Activated naive CD8-positive, alpha-beta T cell treated with anti-CD3 and anti-CD28 coated beads, Interleukin-2, amount 50 U/mL, for 24 hours (primary cell): Measurements from ENCODE around the gene NCR3LG1.

ENCODE experiments used
- ATAC-seq: fragments of 150-1000 bp; cut with Tn5 transposase; one replicate; pipeline ENCODE4 v1.10.0; 2021
- DNase-seq: peaks from one replicate; pipeline ENCODE4 v3.0.0; 2021
- H3K27ac Mint-ChIP-seq: one replicate; pipeline ENCODE4 v1.8.0; 2021; ENCODE audit warnings: mild to moderate bottlenecking, mixed read lengths
- H3K27me3 Mint-ChIP-seq: one replicate; pipeline ENCODE4 v1.8.0; 2021; ENCODE audit warnings: mixed read lengths
- H3K36me3 Mint-ChIP-seq: one replicate; pipeline ENCODE4 v1.8.0; 2021; ENCODE audit warnings: low read depth, mixed read lengths
- H3K4me1 Mint-ChIP-seq: one replicate; pipeline ENCODE4 v1.8.0; 2021; ENCODE audit warnings: mixed read lengths
- H3K4me3 Mint-ChIP-seq: one replicate; pipeline ENCODE4 v1.8.0; 2021; ENCODE audit warnings: mild to moderate bottlenecking, moderate library complexity, mixed read lengths
- H3K9me3 Mint-ChIP-seq: one replicate; pipeline ENCODE4 v1.8.0; 2021; ENCODE audit warnings: mixed read lengths

NCR3LG1 gene

GRCh38 chr11:17383461-17383860, 31.9 kb downstream of the NCR3LG1 start:
- H3K4me1 Mint-ChIP-seq, result peaks cover 2% of the 10 kb centered on the region
- no peak overlapping the region for H3K27ac Mint-ChIP-seq
- peaks cover under 1% of the 10 kb centered on the region for H3K36me3 Mint-ChIP-seq
- H3K9me3 Mint-ChIP-seq, result no peaks in the 10 kb centered on the region
- ATAC-seq (no peak), DNase-seq (no peak)
- no peak overlapping the region for H3K4me3 Mint-ChIP-seq
- H3K27me3 Mint-ChIP-seq, result peaks cover 6% of the 10 kb centered on the region

DNA sequence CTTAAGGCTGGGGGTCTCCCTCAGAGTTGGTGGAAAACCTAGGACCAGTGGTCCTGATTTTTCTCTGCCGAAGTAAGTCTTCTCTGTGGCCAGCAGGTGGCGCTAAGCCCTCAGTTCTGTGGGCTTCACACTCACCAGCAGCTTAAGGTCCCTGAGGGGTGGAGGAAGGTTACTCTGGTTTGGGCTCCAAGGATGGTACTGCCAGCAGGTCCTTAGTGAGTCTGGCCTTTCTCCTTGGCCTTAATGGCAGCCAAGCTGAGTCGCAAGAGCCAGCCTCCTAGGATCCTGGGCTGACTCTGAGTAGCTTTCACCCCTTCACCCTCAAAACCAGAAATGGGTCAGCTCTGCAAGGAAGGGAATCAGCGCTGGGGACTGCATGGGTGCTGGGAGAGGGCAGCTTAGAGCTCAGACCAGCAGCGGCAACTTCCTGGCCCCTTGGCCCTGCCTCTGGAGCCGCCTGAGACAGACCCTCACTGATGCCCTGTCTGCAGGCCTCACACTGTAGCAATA, 32.5 kb downstream of the NCR3LG1 start:
- Mint-ChIP-seq H3K27ac (no peak overlapping the region), H3K36me3 (no peaks in the 10 kb centered on the region), H3K4me3 (no peak overlapping the region), H3K9me3 (no peaks in the 10 kb centered on the region), H3K27me3 (peaks cover 6% of the 10 kb centered on the region), H3K4me1 (peaks cover 4% of the 10 kb centered on the region)
- ATAC-seq (peak; percentile 45), DNase-seq (peak; percentile 80)

GRCh38 chr11:17385492-17385891, 33.9 kb downstream of the NCR3LG1 start:
- H3K27me3 Mint-ChIP-seq, result peaks cover 6% of the 10 kb centered on the region
- H3K4me1 Mint-ChIP-seq, result peaks cover 7% of the 10 kb centered on the region
- no peak overlapping the region for H3K27ac Mint-ChIP-seq
- H3K36me3 Mint-ChIP-seq, result no peaks in the 10 kb centered on the region
- ATAC-seq (no peak), DNase-seq (no peak)
- no peaks in the 10 kb centered on the region for H3K9me3 Mint-ChIP-seq
- no peak overlapping the region for H3K4me3 Mint-ChIP-seq

DNA sequence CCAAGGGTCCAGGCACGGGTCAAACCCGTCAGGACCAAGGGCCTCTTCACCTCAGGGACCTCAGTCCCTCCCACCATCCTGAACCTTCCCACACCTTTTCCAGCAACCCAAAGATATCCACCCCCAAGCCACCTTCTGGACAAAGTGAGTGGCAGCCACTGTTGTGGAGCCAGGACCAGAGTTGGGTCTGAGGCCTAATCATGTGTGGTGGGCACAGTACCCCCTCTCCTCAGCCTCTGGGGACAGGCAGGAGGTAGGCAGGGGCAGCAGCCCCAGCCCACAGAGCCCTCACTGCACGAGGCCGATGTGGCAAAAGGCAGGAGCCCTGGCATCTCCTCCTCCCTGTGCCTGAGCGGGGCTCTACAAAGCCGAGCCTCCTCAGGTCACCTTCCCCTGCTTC, 34.3 kb downstream of the NCR3LG1 start:
- no peaks in the 10 kb centered on the region for H3K9me3 Mint-ChIP-seq
- H3K27me3 Mint-ChIP-seq, result peaks cover 6% of the 10 kb centered on the region
- no peak for ATAC-seq
- H3K36me3 Mint-ChIP-seq, result no peaks in the 10 kb centered on the region
- no peak for DNase-seq
- peaks cover 7% of the 10 kb centered on the region for H3K4me1 Mint-ChIP-seq
- H3K27ac Mint-ChIP-seq, result no peak overlapping the region
- H3K4me3 Mint-ChIP-seq, result no peak overlapping the region

- Mint-ChIP-seq H3K4me3 (no peak overlapping the region), H3K27me3 (peaks cover 6% of the 10 kb centered on the region), H3K36me3 (no peaks in the 10 kb centered on the region), H3K9me3 (no peaks in the 10 kb centered on the region), H3K4me1 (peaks cover 7% of the 10 kb centered on the region), H3K27ac (no peak overlapping the region)
- DNase-seq, result peak; percentile 55
- ATAC-seq, result peak; percentile 61
Measured at GRCh38 chr11:17386331-17387084, 34.9 kb downstream of the NCR3LG1 start.

DNA sequence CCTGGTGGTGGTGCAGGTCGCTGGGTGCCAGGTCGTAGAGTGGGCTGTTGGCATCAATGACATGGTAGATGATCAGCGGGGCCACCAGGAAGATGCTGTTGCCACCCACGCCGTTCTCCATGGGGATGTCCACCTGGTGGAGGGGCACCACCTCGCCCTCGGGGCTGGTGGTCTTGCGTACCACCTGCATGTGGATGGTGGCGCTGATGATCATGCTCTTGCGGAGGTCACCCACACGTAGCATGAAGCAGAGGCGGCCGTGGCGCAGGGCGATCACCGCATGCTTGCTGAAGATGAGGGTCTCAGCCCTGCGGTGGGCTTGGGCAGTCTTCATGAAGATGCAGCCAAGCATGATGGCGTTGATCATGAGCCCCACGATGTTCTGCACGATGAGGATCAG, 35.7 kb downstream of the NCR3LG1 start:
- Mint-ChIP-seq H3K27ac (no peak overlapping the region), H3K4me1 (peaks cover 7% of the 10 kb centered on the region), H3K9me3 (no peaks in the 10 kb centered on the region), H3K4me3 (no peak overlapping the region), H3K27me3 (peaks cover 6% of the 10 kb centered on the region), H3K36me3 (no peaks in the 10 kb centered on the region)
- DNase-seq (no peak), ATAC-seq (no peak)

DNA sequence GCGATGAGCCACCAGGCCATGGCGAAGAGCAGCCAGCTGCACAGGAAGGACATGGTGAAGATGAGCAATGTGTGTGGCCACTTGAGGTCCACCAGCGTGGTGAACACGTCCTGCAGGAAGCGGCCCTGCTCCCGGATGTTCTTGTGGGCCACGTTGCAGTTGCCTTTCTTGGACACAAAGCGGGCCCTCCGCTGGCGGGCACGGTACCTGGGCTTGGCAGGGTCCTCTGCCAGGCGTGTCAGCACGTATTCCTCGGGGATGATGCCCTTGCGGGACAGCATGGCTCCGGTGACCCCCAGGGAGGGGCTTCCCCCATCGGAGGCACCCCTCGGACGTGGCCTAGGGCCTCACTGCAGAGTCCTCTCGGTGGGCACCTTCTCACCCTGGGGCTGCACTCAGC, 36.2 kb downstream of the NCR3LG1 start:
- H3K27ac Mint-ChIP-seq, result no peak overlapping the region
- no peaks in the 10 kb centered on the region for H3K9me3 Mint-ChIP-seq
- H3K27me3 Mint-ChIP-seq, result peaks cover 6% of the 10 kb centered on the region
- H3K36me3 Mint-ChIP-seq, result no peaks in the 10 kb centered on the region
- DNase-seq (no peak), ATAC-seq (no peak)
- no peak overlapping the region for H3K4me3 Mint-ChIP-seq
- H3K4me1 Mint-ChIP-seq, result peaks cover 7% of the 10 kb centered on the region

DNA sequence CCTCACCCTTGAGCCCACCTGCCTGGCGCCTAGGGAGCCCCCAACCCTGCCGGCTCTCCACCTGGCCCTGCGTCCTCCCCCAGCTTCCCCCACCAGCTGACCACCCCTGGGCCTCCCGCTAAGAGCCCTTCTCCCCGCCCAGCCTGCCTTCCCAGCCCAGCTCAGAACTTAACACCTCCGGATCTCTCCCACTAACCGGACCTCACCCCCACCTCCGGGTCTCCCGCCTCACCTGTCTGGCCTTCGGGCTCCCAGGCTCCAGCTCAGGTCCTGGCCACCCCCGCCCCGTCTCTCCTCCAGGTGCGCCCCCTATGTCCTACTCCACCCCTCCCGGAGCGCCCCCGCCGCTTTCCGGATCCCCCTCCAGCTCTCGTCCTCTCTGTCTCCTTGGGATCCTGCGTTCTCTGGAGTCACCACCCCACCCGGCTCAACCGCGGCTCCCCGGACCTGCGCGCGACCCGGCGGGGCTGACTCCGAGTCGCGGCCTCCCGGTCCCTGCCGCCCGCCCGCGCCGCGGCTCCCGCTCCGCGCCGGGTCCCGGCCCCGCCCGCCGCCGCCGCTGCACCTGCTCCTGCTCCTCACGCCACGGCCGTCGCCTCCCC, 37.1 kb downstream of the NCR3LG1 start, which contains the start of gene KCNJ11:
Gene KCNJ11, minus strand, starts transcription at position 51 of the 602 bp plus-strand sequence. CDS start 568 bp downstream, outside the sequence.
- Mint-ChIP-seq H3K36me3 (no peaks in the 10 kb centered on the region), H3K4me3 (peak within 1 kb of the TSS; percentile 65), H3K9me3 (no peaks in the 10 kb centered on the region), H3K27ac (no peak within 1 kb of the TSS), H3K27me3 (peaks cover 6% of the 10 kb centered on the region), H3K4me1 (peaks cover 7% of the 10 kb centered on the region)
- no peak for DNase-seq
- peak; percentile 48 for ATAC-seq

DNA sequence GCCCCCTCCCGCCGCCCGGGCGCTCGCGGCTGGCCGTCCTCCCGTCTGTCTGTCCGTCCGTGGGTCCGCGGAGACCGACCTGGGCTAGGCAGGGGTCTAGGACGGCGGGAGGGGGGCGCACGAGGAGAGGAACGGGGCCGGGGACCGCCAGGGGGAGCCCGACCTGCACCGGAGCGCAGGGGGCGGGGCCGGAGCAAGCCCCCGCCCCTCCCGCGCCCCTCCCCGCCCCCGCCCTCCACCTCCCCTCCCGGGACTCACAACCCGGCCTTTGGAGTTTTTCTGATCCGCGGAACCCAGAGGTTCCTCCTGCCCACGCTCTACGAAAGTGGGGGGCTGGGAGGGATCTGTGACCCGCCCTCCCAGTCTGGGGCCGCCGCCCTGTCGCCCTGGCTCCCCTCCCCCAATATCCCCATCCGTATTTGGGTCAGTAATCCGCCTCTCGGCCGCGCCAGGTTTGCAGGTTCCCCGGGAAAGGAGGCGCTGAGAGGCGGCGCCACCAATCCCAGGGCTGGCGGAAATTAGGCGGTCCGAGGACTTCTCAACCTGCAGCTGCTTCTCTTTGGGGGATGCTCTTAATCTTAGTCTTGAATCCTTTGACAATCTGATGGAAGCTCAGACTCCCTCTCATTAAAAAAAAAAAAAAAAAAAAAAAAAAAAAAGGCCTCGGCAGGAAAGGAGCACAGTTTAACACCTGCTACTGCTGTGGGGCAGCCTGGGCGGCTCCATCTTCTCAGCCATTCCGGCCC, 37.8 kb downstream of the NCR3LG1 start:
- Mint-ChIP-seq H3K4me1 (peaks cover 7% of the 10 kb centered on the region), H3K27ac (no peak overlapping the region), H3K4me3 (peak overlapping the region; percentile 65), H3K36me3 (no peaks in the 10 kb centered on the region), H3K27me3 (peaks cover 6% of the 10 kb centered on the region), H3K9me3 (no peaks in the 10 kb centered on the region)
- ATAC-seq (peak; percentile 66), DNase-seq (peak; percentile 86)

DNA sequence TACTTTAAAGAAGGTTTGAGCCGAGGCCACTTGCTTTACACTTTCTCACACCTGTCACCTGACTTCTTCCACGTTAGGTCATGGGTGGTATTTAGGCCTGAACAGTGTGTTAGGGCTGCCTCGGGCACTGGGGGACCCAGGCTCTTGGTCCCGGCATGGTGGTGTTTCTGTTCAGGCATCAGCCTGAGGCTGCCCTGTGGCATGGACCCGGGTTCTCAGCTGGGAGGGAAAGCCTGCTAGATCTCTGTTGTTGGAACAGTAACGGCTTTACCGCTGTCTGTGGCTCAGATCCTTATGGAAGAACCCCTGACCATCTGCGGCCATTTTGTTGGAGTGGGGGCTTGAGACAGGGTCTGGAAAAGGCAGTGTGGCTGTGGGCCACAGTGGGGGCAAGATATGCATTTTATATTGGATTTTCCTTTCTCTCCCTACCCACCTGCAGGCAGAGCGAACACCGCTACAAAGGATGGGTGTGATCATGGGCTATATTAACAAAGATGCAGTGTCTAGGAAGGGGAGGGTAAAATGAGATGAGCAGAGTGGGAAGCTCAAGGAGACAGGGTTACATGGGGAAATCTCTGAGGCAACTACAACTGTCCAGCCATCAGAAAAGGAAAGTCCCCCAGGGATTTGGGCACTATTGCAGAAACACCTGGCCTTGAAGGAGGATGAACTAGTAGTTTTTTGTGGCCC, 38.5 kb downstream of the NCR3LG1 start:
- ATAC-seq (no peak), DNase-seq (no peak)
- no peaks in the 10 kb centered on the region for H3K9me3 Mint-ChIP-seq
- no peaks in the 10 kb centered on the region for H3K36me3 Mint-ChIP-seq
- peaks cover 7% of the 10 kb centered on the region for H3K4me1 Mint-ChIP-seq
- H3K27ac Mint-ChIP-seq, result no peak overlapping the region
- peaks cover 3% of the 10 kb centered on the region for H3K27me3 Mint-ChIP-seq
- H3K4me3 Mint-ChIP-seq, result peak overlapping the region; percentile 65

DNA sequence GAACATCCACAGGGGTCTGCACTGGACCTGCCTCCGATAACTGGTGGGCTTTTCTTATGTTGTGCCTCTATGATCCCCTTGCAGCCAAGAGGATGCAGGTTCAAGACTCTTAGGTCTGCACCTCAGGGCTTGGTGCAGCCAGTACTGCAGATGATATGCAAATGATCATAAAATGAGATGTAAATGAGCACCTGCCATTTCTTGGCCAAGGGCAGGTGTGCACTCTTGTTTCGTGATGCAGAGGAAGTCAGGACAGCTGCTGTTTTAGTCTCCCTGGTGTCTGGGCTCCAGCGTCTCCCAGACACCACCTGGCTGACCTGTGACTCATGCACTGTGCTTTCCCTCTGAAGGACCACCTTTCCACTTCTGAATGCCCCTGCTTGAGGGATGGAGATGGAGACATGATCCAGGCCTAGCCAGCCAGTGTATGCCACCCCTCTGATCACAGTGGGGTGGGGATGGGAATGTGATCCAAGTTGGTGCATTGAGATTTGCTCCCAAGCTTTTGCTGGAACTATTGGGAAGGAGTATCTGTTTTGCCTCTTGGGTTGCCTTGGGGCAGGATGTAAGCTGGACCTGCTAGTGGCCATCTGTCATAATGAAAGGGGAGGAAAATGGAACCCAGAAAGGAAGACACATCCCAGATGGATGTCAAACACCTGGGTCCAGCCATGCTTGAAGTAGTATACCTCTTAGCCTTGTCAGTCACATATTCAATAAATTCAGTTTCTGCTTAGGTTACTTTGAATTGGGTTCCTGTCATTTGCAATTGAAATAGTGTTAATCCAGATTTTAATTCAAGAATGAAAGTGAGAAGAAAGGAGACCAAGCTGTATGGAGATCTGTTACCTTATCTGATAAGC, 40.1 kb downstream of the NCR3LG1 start:
- DNase-seq (no peak), ATAC-seq (no peak)
- H3K36me3 Mint-ChIP-seq, result no peaks in the 10 kb centered on the region
- H3K9me3 Mint-ChIP-seq, result no peaks in the 10 kb centered on the region
- no peak overlapping the region for H3K4me3 Mint-ChIP-seq
- H3K4me1 Mint-ChIP-seq, result peaks cover 7% of the 10 kb centered on the region
- no peak overlapping the region for H3K27ac Mint-ChIP-seq
- peaks cover 3% of the 10 kb centered on the region for H3K27me3 Mint-ChIP-seq

DNA sequence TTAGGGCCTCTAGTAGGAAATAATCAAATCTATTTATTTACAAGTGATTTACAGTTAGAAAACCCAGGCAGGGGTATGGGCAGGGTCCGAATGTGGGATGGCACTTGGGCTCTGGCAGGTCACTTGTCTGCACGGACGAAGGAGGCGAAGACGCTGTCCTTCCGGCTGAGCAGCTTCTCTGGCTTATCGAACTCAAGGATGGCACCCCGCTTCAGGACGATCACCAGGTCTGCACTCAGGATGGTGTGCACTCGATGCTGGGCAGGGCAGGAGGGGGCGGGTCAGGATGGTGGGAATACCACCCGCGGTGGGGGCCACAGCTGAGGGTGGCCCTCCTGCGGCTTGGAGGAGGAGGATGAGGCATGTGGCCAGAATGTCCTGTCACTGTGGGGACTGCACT, 41.3 kb downstream of the NCR3LG1 start:
- no peaks in the 10 kb centered on the region for H3K27me3 Mint-ChIP-seq
- peaks cover 5% of the 10 kb centered on the region for H3K4me1 Mint-ChIP-seq
- no peaks in the 10 kb centered on the region for H3K36me3 Mint-ChIP-seq
- H3K27ac Mint-ChIP-seq, result no peak overlapping the region
- ATAC-seq (no peak), DNase-seq (no peak)
- no peak overlapping the region for H3K4me3 Mint-ChIP-seq
- H3K9me3 Mint-ChIP-seq, result no peaks in the 10 kb centered on the region

GRCh38 chr11:17393472-17393871, 41.9 kb downstream of the NCR3LG1 start:
- H3K27ac Mint-ChIP-seq, result no peak overlapping the region
- H3K27me3 Mint-ChIP-seq, result no peaks in the 10 kb centered on the region
- ATAC-seq (no peak), DNase-seq (no peak)
- no peaks in the 10 kb centered on the region for H3K9me3 Mint-ChIP-seq
- peaks cover 5% of the 10 kb centered on the region for H3K4me1 Mint-ChIP-seq
- no peaks in the 10 kb centered on the region for H3K36me3 Mint-ChIP-seq
- H3K4me3 Mint-ChIP-seq, result no peak overlapping the region
